GM12892 (cell line): ENCODE measurements around the gene ZNF571.

ENCODE experiments used
- POLR2A ChIP-seq: IDR thresholded peaks from 2 replicates; pipeline ENCODE4 v1.6.1; 2011; ENCODE audit warnings: low read depth, low read length, control low read depth
- TAF1 ChIP-seq: IDR thresholded peaks from 2 replicates; pipeline ENCODE4 v1.6.1; 2011; ENCODE audit warnings: low read depth, mild to moderate bottlenecking, control low read depth, low read length, borderline replicate concordance

DNA sequence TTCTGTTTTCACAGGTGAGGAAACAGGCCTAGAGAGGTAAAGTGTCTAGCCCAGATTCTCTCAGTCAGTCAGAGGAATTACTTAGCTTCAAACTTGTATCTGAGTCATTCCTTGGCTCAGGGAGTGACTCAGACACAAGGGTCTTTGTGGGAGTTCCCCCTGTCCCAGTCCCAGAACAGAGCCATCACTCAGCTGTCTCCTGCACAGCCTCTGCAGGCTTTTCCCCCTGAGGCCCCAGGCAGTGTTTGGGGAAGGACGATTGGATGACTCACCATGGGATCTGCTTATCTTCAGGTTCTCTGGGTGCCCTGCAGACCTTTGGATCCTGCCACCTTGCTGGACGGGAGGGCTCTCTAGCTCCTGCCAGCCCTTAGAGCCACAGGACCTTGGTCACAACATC lies 74.7 kb downstream of the ZNF571 start:
- no peak for TF ChIP-seq TAF1
- TF ChIP-seq POLR2A, result no peak
